HG02970 (cell line): Measurements from ENCODE around the gene GOLGA8A.
"Not testable (repeated sequence)": the region's sequence is repeated elsewhere in the genome, so short reads cannot be mapped to it uniquely, and the experiment has no call there.

Experiments
- ATAC-seq: cut with Tn5 transposase; IDR thresholded peaks from one replicate; pipeline ENCODE4 v1.9.1; 2021; ENCODE audit warnings: mild to moderate bottlenecking, moderate library complexity, moderate number of reproducible peaks; ENCODE audit not compliant: unreplicated experiment, low FRiP score

GOLGA8A gene

GRCh38 chr15:34418435-34418834, 19.2 kb downstream of the GOLGA8A start:
- ATAC-seq = not testable (repeated sequence)

GRCh38 chr15:34409511-34409910, 28.1 kb downstream of the GOLGA8A start:
- not testable (repeated sequence) for ATAC-seq

GRCh38 chr15:34408973-34409372, 28.6 kb downstream of the GOLGA8A start:
- ATAC-seq = not testable (repeated sequence)

- ATAC-seq = not testable (repeated sequence)
Measured at GRCh38 chr15:34403899-34404298, 33.7 kb downstream of the GOLGA8A start.

GRCh38 chr15:34403160-34403598, 34.4 kb downstream of the GOLGA8A start:
- not testable (repeated sequence) for ATAC-seq

GRCh38 chr15:34397637-34398259, 39.9 kb downstream of the GOLGA8A start:
- not testable (repeated sequence) for ATAC-seq

- not testable (repeated sequence) for ATAC-seq
Measured at GRCh38 chr15:34392981-34393380, 44.6 kb downstream of the GOLGA8A start.

- ATAC-seq = not testable (repeated sequence)
Measured at GRCh38 chr15:34389594-34390086, 48.0 kb downstream of the GOLGA8A start.
